ENCODE results near the gene SLC25A46.
"Not testable (repeated sequence)": the region's sequence is repeated elsewhere in the genome, so short reads cannot be mapped to it uniquely, and the experiment has no call there.

The SLC25A46 gene

GRCh38 chr5:110738812-110739651 is at the start of gene SLC25A46:
TSS of gene SLC25A46 (plus strand) at chr5:110739007. CDS start at chr5:110739120, 113 bp downstream.
- peak; percentile 88 for DNase-seq (ENCODE audit: low spot score)

DNA sequence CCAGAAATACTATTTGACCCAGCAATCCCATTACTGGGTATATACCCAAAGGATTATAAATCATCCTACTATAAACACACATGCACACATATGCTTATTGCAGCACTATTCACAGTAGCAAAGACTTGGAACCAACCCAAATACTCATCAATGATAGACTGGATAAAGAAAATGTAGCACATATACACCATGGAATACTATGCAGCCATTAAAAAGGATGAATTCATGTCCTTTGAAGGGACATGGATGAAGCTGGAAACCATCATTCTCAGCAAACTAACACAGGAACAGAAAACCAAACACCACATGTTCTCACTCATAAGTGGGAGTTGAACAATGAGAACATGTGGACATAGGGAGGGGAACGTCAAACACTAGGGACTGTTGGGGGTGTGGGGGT is 48.2 kb upstream of the SLC25A46 start:
- DNase-seq (ENCODE audit: low spot score), result not testable (repeated sequence)

- not testable (repeated sequence) for DNase-seq (ENCODE audit: low spot score)
Measured at GRCh38 chr5:110692669-110693068, 46.1 kb upstream of the SLC25A46 start.

- DNase-seq (ENCODE audit: low spot score), result no peak
Measured at GRCh38 chr5:110702300-110702699, 36.5 kb upstream of the SLC25A46 start.

DNA sequence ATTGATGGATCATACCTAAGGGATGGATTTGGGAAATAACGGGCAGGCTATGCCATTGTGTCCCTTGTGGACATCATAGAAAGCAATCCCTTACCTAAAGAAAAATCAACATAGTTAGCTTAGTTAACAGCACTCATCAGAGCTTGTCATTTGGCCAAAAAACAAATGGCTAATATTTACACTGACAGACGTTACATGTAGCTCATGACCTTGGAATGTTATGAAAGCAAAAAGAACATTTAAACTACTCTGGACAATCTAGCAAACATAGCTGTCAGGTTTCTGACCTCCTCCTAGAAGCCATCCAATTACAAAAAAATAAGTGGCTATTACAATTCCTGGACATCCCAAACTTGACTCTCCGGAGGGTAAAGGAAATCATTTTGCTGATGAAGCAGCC is 36.1 kb upstream of the SLC25A46 start:
- no peak for DNase-seq (ENCODE audit: low spot score)

- no peak for DNase-seq (ENCODE audit: low spot score)
Measured at GRCh38 chr5:110703481-110703880, 35.3 kb upstream of the SLC25A46 start.

GRCh38 chr5:110705349-110705748 is 33.5 kb upstream of the SLC25A46 start:
- DNase-seq (ENCODE audit: low spot score), result no peak

GRCh38 chr5:110707260-110707844 is 31.5 kb upstream of the SLC25A46 start:
- DNase-seq (ENCODE audit: low spot score), result no peak

- no peak for DNase-seq (ENCODE audit: low spot score)
Measured at GRCh38 chr5:110716247-110717245, 22.3 kb upstream of the SLC25A46 start.

GRCh38 chr5:110718311-110718710 is 20.5 kb upstream of the SLC25A46 start:
- no peak for DNase-seq (ENCODE audit: low spot score)

GRCh38 chr5:110726249-110727024 is 12.4 kb upstream of the SLC25A46 start, which contains the start of gene TMEM232:
TSS of gene TMEM232 (minus strand) at chr5:110726671. CDS start at chr5:110667352, 59,319 bp downstream.
- peak; percentile 21 for DNase-seq (ENCODE audit: low spot score)

DNA sequence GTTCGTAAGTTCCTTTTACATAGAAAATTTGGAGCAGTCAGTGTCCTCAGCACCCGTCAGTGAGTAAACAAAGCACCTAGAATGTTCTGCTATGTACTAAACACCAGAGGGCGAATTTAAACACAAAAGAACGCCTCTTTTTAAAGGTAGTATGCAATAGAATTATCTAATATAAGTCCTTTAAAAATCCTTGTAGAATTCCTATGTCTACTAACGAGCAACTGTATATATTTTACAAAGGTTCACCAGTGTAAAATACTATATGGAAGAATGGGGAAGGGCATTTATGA is 11.8 kb upstream of the SLC25A46 start:
- no peak for DNase-seq (ENCODE audit: low spot score)

DNA sequence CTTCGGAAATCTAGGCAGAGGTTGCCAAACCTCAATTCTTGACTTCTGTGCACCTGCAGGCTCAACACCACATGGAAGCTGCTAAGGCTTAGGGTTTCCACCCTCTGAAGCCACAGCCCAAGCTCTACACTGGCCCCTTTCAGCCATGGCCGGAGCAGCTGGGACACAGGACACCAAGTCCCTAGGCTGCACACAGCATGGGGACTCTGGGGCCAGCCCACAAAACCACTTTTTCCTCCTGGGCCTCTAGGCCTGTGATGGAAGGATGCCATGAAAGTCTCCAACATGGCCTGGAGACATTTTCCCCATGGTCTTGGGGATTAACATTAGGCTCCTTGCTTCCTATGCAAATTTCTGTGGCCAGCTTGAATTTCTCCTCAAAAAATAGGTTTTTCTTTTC is 7.3 kb upstream of the SLC25A46 start:
- not testable (repeated sequence) for DNase-seq (ENCODE audit: low spot score)

DNA sequence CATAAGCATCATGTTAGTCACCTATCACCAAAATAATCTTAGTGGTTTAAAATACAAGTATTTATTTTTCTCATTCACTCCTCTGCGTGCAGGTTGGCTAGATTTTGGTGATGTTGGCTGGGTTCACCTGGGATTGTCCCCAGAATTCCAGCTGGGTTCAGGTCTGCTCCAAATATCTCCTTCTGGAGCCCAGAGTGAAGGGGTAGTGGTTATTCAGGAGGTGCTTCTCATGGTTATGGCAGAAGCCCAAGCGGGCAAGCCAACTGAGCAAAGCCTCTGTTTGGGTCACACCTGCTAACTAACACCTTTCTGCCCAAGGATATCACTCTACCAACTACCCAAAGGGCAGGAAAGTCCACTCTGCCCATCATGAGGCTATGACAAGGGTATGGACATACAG is 4.7 kb upstream of the SLC25A46 start:
- no peak for DNase-seq (ENCODE audit: low spot score)

DNA sequence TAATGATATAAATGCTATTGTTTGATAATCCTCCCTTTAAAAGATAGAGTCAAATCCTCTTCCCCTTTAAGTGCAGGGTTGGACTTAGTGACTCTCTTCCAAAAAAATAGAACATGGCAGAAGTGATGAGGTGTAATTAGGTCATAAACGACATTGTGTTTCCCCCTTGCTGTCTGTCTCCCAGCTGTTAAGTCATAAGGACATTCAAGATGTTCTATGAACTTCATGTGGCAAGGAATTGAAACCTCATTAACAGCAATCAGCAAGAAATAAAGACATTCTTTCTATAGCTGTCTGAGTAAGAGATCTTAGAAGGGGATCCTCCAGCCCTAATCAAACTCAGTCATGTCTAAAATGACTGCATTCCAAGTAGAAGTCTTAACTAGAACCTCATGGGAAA is 3.3 kb upstream of the SLC25A46 start:
- no peak for DNase-seq (ENCODE audit: low spot score)

DNA sequence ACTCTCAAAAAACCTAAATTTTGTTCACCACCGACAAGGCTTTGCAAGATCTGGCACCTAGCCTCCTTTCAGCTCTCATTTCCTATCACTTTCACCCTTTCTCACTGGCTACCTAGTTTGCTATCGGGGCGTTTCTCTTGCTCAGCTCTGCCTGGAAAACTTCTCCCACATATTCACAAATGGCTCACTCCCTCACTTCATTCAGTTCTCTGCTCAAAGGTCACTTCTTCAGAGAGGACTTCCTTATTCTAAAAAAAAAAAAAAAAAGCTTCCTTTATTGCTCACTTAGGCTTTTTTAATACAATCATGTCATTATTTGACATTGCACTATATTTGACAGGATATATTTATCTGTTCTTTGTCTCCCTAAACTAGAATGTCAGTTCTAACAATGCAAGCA is 2.1 kb upstream of the SLC25A46 start:
- DNase-seq (ENCODE audit: low spot score), result no peak

GRCh38 chr5:110738503-110738811 is 350 bp upstream of the SLC25A46 start:
- peak; percentile 77 for DNase-seq (ENCODE audit: low spot score)

DNA sequence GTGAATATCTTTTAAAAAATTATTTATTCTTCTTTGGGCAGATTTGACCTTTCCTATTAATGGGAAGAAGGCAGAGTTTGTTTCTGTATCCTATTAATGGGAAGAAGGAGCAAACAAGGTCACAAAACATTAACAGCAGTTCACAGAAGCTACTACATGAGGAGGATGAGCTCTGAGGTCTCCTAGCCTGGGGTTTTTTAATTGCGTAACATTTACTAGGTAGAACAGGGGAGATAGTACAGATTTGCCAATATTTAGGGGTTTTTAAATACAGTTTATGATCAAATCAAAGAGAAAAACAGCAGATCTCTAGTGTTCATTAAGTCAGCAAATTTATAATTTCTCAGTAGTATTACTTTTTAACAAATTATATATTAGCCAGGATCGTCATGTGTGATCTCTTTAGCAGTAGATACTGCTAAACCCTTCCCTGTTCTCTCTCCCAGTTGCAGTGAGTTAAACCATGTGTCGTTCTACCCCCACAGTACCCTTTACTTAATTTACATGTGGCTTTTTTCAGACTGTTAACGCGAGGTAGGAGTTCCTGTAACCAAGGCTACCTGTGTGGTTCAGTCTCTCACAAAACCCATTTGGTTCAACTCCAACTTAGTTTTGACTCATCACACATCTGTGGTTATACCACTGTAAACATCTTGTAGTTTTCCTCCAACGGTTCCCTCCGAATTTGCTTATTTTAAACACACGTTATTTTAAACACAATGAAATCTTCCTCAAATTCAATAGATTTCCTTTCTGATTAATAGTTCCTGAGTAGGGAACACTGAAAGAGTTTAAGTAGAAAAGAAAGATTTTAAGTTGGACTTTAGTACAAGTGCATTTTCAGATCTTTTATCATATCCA is 13.3 kb downstream of the SLC25A46 start:
- no peak for DNase-seq (ENCODE audit: low spot score)

DNA sequence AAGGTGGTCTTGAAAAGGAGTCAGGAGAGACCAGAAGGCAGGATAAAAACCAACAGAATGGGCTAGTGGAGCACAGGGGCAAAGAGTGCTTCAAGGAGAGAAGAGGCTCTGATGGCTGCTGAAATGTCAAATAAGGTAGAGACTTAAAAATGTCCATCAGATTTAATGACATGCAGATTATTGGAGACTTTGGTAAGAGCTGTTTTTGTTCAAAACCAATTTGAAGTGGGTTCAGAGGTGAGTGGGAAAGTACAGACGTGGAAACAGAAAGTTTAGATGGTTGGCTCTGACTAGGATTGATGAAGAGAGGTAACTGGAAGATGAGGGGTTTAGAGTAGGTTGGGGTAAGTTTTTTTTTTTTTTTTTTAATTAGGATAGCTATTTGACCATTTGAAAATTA is 14.1 kb downstream of the SLC25A46 start:
- DNase-seq (ENCODE audit: low spot score), result no peak

GRCh38 chr5:110753600-110753999 is 14.8 kb downstream of the SLC25A46 start:
- DNase-seq (ENCODE audit: low spot score), result no peak

GRCh38 chr5:110754181-110754580 is 15.4 kb downstream of the SLC25A46 start:
- no peak for DNase-seq (ENCODE audit: low spot score)
